ENCODE results near the gene FILIP1.

GRCh38 chr6:75249837-75250236 is 243.8 kb downstream of the FILIP1 start:
- no peak for TF ChIP-seq POLR2A (IDR thresholded peaks at IDR 0.05)
- TF ChIP-seq CTCF (IDR thresholded peaks at IDR 0.05): no peak

All from body of pancreas (tissue), 4 donors.